GM19025 (cell line): ENCODE data around the gene PDS5A.
"Not testable (repeated sequence)": the region's sequence is repeated elsewhere in the genome, so short reads cannot be mapped to it uniquely, and the experiment has no call there.

Source experiments
- ATAC-seq: cut with Tn5 transposase; IDR thresholded peaks from one replicate; pipeline ENCODE4 v1.9.1; 2021; ENCODE audit warnings: mild to moderate bottlenecking, low read depth, moderate library complexity; ENCODE audit not compliant: unreplicated experiment

The PDS5A gene

DNA sequence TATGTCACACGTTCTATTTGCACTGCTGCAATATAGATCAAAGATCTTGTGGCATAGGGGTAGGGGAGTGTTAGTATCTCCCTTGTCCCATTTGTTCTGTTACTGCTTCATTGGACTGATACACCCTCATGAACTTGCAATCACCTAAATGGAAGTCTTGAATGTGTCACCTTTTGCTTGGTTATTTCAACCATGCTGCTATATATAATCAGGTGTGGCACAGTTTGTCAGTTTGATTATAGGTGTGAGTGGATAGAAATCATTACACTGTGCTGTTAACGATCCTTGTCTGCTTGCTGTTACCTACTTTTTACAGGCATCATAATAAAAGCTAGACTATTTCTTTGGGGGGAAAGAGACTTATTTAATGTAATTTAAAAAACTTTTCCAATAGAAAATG is 195.7 kb downstream of the PDS5A start:
- not testable (repeated sequence) for ATAC-seq
